ENCODE measurements around the gene TENM4. TPM values are rescaled to one million over a fixed set of nuclear protein-coding genes. Genes with fewer than 3 reads are reported as not detected.

TENM4 gene
- total RNA-seq, 4 donors from 2014 or later, result 4.0 to 14.6 (median 4.5) TPM

DNA sequence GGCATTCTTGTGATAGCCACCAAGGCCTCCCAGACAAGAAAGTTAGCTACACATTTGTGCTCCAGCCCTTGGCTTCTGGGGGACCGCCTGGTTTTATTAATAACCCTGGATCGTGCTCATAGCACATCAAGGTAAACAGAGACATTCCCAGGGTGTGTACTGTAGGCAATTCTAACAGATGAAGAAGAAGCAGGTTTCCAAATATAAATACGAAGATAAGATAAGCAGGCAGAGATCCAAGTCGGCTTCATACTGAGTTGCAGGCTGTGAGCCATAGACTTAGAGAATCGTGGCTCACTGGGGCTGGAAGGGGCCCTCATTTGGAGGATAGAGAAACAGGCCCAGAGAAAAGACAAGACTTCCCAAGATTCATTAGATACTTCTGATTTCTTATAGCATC, 131.4 kb downstream of the TENM4 start:
- TF ChIP-seq, protein P1, sequence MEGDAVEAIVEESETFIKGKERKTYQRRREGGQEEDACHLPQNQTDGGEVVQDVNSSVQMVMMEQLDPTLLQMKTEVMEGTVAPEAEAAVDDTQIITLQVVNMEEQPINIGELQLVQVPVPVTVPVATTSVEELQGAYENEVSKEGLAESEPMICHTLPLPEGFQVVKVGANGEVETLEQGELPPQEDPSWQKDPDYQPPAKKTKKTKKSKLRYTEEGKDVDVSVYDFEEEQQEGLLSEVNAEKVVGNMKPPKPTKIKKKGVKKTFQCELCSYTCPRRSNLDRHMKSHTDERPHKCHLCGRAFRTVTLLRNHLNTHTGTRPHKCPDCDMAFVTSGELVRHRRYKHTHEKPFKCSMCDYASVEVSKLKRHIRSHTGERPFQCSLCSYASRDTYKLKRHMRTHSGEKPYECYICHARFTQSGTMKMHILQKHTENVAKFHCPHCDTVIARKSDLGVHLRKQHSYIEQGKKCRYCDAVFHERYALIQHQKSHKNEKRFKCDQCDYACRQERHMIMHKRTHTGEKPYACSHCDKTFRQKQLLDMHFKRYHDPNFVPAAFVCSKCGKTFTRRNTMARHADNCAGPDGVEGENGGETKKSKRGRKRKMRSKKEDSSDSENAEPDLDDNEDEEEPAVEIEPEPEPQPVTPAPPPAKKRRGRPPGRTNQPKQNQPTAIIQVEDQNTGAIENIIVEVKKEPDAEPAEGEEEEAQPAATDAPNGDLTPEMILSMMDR (IDR thresholded peaks at IDR 0.05; ENCODE audit: low read depth), result no peak

DNA sequence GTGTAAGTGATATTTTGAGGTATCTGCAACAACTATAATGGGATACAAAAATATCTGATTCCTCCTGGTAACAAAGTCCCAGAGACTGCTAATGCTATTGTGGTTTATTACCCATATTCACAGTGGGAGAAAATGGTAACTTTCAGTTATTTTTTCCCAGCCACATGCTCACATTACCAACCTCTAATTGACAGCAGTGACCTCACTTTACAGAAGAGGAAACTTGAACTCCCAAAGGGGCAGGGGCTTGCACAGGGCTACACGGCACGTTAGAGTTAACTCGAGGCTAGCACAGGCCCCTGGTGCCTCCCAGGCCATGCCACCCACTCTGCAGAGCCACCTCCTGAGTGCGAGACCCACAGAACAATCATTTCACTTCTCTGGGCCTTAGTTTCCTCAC, 132.4 kb downstream of the TENM4 start:
- TF ChIP-seq, protein P1 (IDR thresholded peaks at IDR 0.05; ENCODE audit: low read depth), result no peak

DNA sequence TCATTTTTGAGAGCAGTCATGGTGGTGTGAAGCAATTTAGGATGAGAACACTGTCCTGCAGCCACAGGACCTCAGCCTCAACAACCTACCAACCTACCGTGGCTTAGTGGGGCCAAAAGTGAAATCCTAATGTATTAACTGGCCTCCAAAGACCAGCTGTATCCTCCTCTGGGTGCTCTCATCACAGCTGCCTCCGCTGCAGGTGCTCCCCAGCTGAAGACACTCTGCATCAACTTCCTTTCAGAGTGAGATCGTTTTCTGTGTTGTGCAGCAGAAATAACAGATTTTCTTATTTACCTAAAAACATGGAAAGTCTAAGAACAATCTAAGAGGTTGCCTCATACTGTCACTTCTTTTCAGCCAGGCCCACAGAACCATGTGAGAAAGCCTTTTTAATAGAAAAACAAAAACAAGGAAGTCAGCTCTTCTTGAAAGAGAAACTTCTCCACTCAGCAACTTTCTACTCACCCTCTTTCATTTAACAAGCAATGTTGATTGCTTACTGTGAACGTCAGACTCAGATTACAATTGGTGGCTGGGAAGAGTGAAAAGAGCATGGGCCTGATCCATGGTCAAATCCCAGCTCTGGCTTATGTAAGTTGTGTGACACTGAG, 136.1 kb downstream of the TENM4 start:
- TF ChIP-seq, protein P1 (IDR thresholded peaks at IDR 0.05; ENCODE audit: low read depth), result no peak

DNA sequence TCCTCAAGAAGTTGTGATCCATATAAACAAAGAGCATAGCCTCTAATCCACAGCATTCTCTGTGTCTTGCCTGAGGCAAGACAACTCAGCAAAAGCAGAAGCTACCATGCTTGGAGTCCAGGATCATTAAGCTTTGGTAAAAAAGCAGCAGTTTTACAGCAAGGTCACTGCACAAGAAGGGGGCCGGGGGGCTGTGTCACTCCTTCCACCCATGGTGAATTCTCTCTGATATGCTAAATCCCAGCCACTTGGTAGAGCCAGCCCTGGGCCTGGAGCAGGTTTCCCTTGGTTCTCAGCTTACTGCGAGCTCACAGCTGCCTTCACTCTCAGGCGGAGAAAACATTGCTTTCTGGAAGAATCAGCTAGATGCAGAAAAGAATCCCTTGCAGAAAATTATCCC, 144.7 kb downstream of the TENM4 start:
- TF ChIP-seq, protein P1 (IDR thresholded peaks at IDR 0.05; ENCODE audit: low read depth), result no peak

DNA sequence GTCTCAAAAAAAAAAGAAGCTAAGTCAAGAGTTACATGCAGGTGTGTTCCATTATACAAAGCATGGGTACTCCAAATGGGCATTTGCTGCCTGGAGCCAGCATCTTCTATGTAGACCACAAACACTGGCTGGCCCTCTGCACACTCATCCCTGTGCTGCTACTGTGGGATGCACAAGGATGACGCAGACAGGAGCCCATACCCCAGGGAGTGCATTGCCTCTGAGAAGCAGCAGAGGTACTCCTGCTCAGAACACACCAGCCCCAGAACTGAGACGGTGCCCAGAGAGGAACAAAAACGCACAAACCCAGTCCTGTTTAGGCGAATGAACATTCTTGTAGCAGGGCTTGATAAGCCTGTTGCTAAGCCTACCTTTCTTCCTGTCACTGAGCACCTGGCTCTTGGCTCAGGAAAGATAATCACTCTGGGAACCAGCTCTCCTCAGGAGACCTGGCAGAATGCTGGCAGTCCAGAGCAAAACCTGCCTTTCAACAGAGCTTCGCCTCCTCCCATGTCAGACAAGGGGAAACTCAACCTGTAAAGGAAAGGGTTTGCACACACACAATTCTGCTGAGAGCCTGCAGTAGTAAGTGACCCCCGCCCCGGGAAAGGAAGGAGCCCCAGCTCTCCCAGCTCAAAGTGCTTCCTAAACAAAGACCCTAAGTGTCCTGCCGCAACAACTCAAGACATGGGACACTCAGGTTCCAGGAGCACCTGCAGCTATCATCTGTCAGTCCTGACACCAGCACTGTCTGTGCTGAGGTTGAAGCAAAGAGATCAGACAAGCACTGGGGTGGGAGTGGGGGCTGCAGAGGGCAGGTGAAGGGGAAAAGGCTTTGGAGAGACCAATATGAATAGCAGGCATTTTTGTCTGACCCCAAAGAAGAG, 145.7 kb downstream of the TENM4 start:
- TF ChIP-seq, protein P1 (IDR thresholded peaks at IDR 0.05; ENCODE audit: low read depth), result no peak

DNA sequence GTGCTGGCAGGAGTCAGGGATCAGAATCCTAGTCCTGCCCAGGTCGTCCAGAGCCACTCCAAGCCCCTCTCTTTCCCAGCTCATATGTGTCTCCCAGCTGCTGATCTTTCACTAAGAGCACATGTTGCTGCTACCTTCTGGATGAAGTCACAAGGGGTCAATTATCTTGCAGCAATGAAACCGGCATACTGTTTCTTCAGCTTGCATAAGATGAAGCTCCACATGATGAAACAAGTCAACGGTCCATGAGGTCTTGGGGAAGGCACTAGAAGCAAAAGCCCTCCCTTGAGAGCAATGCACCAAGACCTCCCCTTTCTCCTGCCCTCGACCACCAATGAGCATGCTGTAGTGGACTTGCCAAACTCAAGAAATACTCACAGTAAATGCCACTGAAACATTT, 148.9 kb downstream of the TENM4 start:
- TF ChIP-seq, protein P1 (IDR thresholded peaks at IDR 0.05; ENCODE audit: low read depth), result no peak

DNA sequence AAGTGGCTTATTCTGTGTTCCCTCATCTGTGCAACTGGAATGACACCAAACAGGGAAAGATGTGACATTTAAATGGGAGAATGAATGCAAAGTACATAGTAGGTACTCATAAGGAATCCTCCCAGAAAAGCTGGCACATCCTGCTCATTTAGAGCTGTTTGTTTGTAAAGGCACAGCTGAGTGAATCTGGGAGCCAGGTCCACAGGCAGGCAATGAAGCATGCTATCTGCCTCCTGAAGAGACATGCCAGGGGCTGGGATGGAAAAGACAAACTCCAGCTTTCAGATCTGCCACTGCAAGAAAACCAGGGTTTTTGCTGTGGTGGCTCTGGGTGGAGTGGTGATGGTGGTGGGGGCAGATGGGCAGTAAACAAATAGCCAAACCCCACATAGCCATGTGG, 150.1 kb downstream of the TENM4 start:
- TF ChIP-seq, protein P1 (IDR thresholded peaks at IDR 0.05; ENCODE audit: low read depth), result no peak

All from subcutaneous adipose tissue (tissue), 4 donors.